Mesenchymal stem cell (in vitro differentiated cells and primary cell): Measurements from ENCODE around the gene SPOCD1.

Source experiments
- DNase-seq: peaks from one replicate; pipeline ENCODE4 v3.0.0-alpha.2; 2013
- H2AFZ ChIP-seq: one replicate; pipeline ENCODE4 v1.6.1; 2013; ENCODE audit warnings: low read depth, mild to moderate bottlenecking, control low read depth, inconsistent platforms, low read length, moderate library complexity
- H2AK5ac ChIP-seq: 2 replicates; pipeline ENCODE4 v1.6.1; 2013; ENCODE audit warnings: low read length, moderate library complexity, mild to moderate bottlenecking, inconsistent platforms; ENCODE audit not compliant: severe bottlenecking
- H2BK120ac ChIP-seq: one replicate; pipeline ENCODE4 v1.6.1; 2013; ENCODE audit warnings: low read depth, mild to moderate bottlenecking, inconsistent platforms, low read length, moderate library complexity
- H2BK12ac ChIP-seq, 2 experiments: one replicate each; pipeline ENCODE4 v1.6.1; 2013; ENCODE audit warnings: inconsistent platforms in 2 of 2, low read length in 2 of 2, mild to moderate bottlenecking in 2 of 2, moderate library complexity in 2 of 2, control low read depth in 1 of 2
- H2BK15ac ChIP-seq: one replicate; pipeline ENCODE4 v1.6.1; 2013; ENCODE audit warnings: mild to moderate bottlenecking, low read depth, inconsistent platforms; ENCODE audit not compliant: poor library complexity, severe bottlenecking
- H2BK5ac ChIP-seq: 2 replicates; pipeline ENCODE4 v1.6.1; 2013; ENCODE audit warnings: low read depth, mild to moderate bottlenecking, low read length, control low read depth, inconsistent platforms; ENCODE audit not compliant: poor library complexity, severe bottlenecking
- H3K14ac ChIP-seq, 2 experiments: one replicate each; pipeline ENCODE4 v1.6.1; 2013; ENCODE audit warnings: inconsistent platforms in 2 of 2, low read length in 2 of 2, control low read depth in 1 of 2, mild to moderate bottlenecking in 1 of 2, moderate library complexity in 1 of 2
- H3K18ac ChIP-seq, 2 experiments: one replicate each; pipeline ENCODE4 v1.6.1; 2013; ENCODE audit warnings: inconsistent platforms in 2 of 2, low read length in 2 of 2, control low read depth in 1 of 2, low read depth in 1 of 2, mild to moderate bottlenecking in 1 of 2
- H3K23ac ChIP-seq, 2 experiments: one replicate each; pipeline ENCODE4 v1.6.1; 2013; ENCODE audit warnings: inconsistent platforms in 2 of 2, low read length in 2 of 2, mild to moderate bottlenecking in 2 of 2, moderate library complexity in 2 of 2, control low read depth in 1 of 2
- H3K27ac ChIP-seq: 2 replicates; pipeline ENCODE4 v1.5.1; 2013; ENCODE audit warnings: mild to moderate bottlenecking, moderate library complexity, low read length, control low read depth, inconsistent platforms; ENCODE audit not compliant: poor library complexity, severe bottlenecking
- H3K27me3 ChIP-seq, 2 experiments: 2 replicates each; pipeline versions ENCODE4 v1.6.1 to v1.7.0; 2013; ENCODE audit warnings: low read length in 2 of 2, mild to moderate bottlenecking in 2 of 2, moderate library complexity in 2 of 2, control low read depth in 1 of 2, inconsistent platforms in 1 of 2; ENCODE audit not compliant: control insufficient read depth in 1 of 2, insufficient read depth in 1 of 2
- H3K36me3 ChIP-seq, 2 experiments: 2 replicates each; pipeline versions ENCODE4 v1.6.1 to v1.7.0; 2013; ENCODE audit warnings: low read length in 2 of 2, control low read depth in 1 of 2, inconsistent platforms in 1 of 2, low read depth in 1 of 2, mild to moderate bottlenecking in 1 of 2; ENCODE audit not compliant: insufficient read depth in 2 of 2, control insufficient read depth in 1 of 2
- H3K4ac ChIP-seq, 2 experiments: one replicate each; pipeline ENCODE4 v1.6.1; 2013; ENCODE audit warnings: inconsistent platforms in 2 of 2, low read length in 2 of 2, mild to moderate bottlenecking in 2 of 2, moderate library complexity in 2 of 2, control low read depth in 1 of 2, low read depth in 1 of 2
- H3K4me1 ChIP-seq: 2 replicates; pipeline ENCODE4 v1.6.1; 2013; ENCODE audit warnings: low read depth, low read length, control low read depth; ENCODE audit not compliant: control insufficient read depth, insufficient read depth
- H3K4me2 ChIP-seq: 2 replicates; pipeline ENCODE4 v1.6.1; 2013; ENCODE audit warnings: low read length, mild to moderate bottlenecking, inconsistent platforms; ENCODE audit not compliant: poor library complexity, severe bottlenecking
- H3K4me3 ChIP-seq, 2 experiments: 2 replicates each; pipeline versions ENCODE4 v1.5.1 to v1.7.0; 2013; ENCODE audit warnings: low read length in 2 of 2, mild to moderate bottlenecking in 2 of 2, control low read depth in 1 of 2, low read depth in 1 of 2; ENCODE audit not compliant: insufficient read depth in 1 of 2
- H3K79me1 ChIP-seq: replicated peaks from 2 replicates; pipeline ENCODE4 v1.6.1; 2013; ENCODE audit warnings: mild to moderate bottlenecking, control low read depth, low read length, inconsistent platforms; ENCODE audit not compliant: poor library complexity, severe bottlenecking
- H3K9ac ChIP-seq: 2 replicates; pipeline ENCODE4 v1.7.0; 2013; ENCODE audit warnings: mild to moderate bottlenecking, low read length, moderate library complexity
- H3K9me3 ChIP-seq: 2 replicates; pipeline ENCODE4 v1.7.0; 2013; ENCODE audit warnings: mild to moderate bottlenecking, low read length; ENCODE audit not compliant: control insufficient read depth
- H4K8ac ChIP-seq: one replicate; pipeline ENCODE4 v1.6.1; 2013; ENCODE audit warnings: inconsistent platforms, mild to moderate bottlenecking, low read length, moderate library complexity
- H4K91ac ChIP-seq: one replicate; pipeline ENCODE4 v1.6.1; 2013; ENCODE audit warnings: mild to moderate bottlenecking, low read length, inconsistent platforms
- WGBS: methylation state at CpG from one replicate; pipeline ENCODE4 v1.1.7; 2013; ENCODE audit warnings: mixed read lengths; 5-methylcytosine and 5-hydroxymethylcytosine counted together

SPOCD1 gene

GRCh38 chr1:31771891-31772668 lies 43.7 kb downstream of the SPOCD1 start:
- H2AK5ac ChIP-seq: no peak overlapping the region
- no peak overlapping the region for H3K4ac ChIP-seq
- H3K9ac ChIP-seq: peak overlapping the region; percentile 49
- peaks cover 41% of the 10 kb centered on the region for H3K4me1 ChIP-seq
- no peaks in the 10 kb centered on the region for H3K79me1 ChIP-seq
- H3K18ac ChIP-seq: no peak overlapping the region
- peak; percentile 49 for DNase-seq
- H3K27ac ChIP-seq: no peak overlapping the region
- no peak overlapping the region for H2AFZ ChIP-seq
- peak overlapping the region in 1 of 2 experiments; percentile 71 for H3K14ac ChIP-seq
- peak overlapping the region; percentile 2 to 76 for H3K4me3 ChIP-seq
- H3K23ac ChIP-seq: no peak overlapping the region
- no peak overlapping the region for H2BK15ac ChIP-seq
- no peak overlapping the region for H4K8ac ChIP-seq
- peaks cover 78 to 99% of the 10 kb centered on the region in 2 experiments for H3K27me3 ChIP-seq
- H4K91ac ChIP-seq: no peak overlapping the region
- H2BK120ac ChIP-seq: no peak overlapping the region
- no peaks in the 10 kb centered on the region for H3K9me3 ChIP-seq
- peaks cover 0 to 3% of the 10 kb centered on the region in 2 experiments for H3K36me3 ChIP-seq
- WGBS: 15% methylated on average over 68 of the region's 68 CpGs
- no peak overlapping the region for H2BK5ac ChIP-seq
- peak overlapping the region; percentile 73 for H3K4me2 ChIP-seq
- no peak overlapping the region for H2BK12ac ChIP-seq

DNA sequence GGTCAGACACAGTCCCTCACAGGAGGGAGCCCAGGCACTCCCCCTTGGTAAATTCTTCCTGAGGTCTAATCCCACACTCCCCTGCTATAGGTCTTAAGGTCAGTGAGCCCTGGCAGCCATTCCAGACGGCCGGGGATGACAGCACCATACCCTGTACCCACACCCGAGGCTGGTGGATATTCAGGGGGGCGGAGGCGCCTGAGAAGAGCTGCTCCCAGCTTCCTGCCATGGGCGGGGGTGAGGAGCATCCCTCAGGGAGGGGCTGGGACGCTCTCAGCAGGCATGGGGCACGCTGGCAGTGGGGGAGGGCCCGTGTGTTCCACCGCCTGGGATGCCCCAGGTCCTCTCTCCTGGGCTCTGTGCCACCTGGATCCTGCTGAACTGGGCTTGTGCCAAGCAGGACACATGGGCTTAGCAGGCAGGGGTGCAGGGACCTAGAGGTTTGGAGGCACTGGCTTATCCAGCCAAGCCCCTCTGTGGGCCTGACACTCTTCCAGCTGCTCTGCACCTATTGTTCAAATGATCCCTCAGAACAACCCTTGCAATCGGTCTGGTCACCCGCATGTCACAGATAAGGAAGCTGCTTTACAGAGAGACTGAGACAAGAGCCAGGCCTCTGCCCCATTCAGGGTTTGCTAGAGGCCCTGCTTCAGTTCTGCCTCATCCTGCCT lies 46.0 kb downstream of the SPOCD1 start:
- no peak overlapping the region for H4K91ac ChIP-seq
- H2BK5ac ChIP-seq: no peak overlapping the region
- no peak overlapping the region for H3K27ac ChIP-seq
- no peak overlapping the region for H2BK12ac ChIP-seq
- no peak overlapping the region for H3K18ac ChIP-seq
- H3K23ac ChIP-seq: no peak overlapping the region
- H2AK5ac ChIP-seq: no peak overlapping the region
- H3K4me2 ChIP-seq: no peak overlapping the region
- no peak overlapping the region for H4K8ac ChIP-seq
- H3K36me3 ChIP-seq: peaks cover 0 to 3% of the 10 kb centered on the region in 2 experiments
- no peaks in the 10 kb centered on the region for H3K79me1 ChIP-seq
- H2BK15ac ChIP-seq: no peak overlapping the region
- no peak overlapping the region for H3K9ac ChIP-seq
- no peak overlapping the region for H3K4ac ChIP-seq
- peaks cover 61% of the 10 kb centered on the region for H3K4me1 ChIP-seq
- H2AFZ ChIP-seq: no peak overlapping the region
- WGBS: 39% methylated on average over 12 of the region's 12 CpGs
- no peak overlapping the region for H3K4me3 ChIP-seq
- no peaks in the 10 kb centered on the region for H3K9me3 ChIP-seq
- DNase-seq: no peak
- H2BK120ac ChIP-seq: no peak overlapping the region
- peaks cover 61 to 93% of the 10 kb centered on the region in 2 experiments for H3K27me3 ChIP-seq
- peak overlapping the region in 1 of 2 experiments; percentile 44 for H3K14ac ChIP-seq

DNA sequence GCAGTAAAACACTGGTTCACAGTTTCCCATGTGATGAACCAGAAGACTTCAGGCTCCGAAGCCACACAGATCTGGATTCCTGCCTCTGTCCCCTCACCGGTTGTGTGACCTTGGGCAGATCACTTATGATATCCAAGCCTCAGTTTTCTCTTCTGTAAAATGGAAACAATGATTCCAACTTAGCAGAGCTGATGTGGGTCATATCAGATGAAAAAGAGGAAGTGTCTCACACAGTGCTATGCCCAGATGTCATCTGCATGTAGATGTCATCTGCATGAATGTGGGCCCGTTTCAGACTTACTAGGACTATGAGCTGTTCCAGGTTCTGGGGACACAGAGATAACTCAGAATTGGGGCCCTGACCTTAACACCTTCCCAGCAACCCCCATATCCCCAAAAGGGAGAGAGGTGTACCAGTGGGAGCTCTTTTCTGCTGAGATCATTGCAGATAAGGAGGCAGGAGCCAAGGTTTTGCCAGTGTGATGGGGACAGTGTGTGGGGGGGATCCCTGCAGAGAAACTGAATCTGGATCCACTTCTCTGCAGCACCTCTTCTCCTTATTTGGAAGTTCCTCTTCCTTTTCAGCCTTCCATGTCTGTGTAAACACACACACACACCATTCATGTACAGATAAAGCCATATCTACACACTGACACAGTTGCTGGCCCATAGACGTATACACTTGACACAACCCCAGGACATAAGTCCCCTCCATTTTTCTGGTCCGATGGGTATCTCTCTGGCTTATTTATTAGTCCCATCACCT lies 46.7 kb downstream of the SPOCD1 start:
- H3K23ac ChIP-seq: no peak overlapping the region
- H4K91ac ChIP-seq: no peak overlapping the region
- no peak overlapping the region for H3K4me3 ChIP-seq
- peaks cover 65% of the 10 kb centered on the region for H3K4me1 ChIP-seq
- no peak overlapping the region for H3K4me2 ChIP-seq
- DNase-seq: no peak
- no peak overlapping the region for H3K4ac ChIP-seq
- peaks cover 0 to 3% of the 10 kb centered on the region in 2 experiments for H3K36me3 ChIP-seq
- no peak overlapping the region for H2BK120ac ChIP-seq
- 75% methylated on average over 4 of the region's 5 CpGs for WGBS
- H3K9ac ChIP-seq: no peak overlapping the region
- H2AFZ ChIP-seq: no peak overlapping the region
- no peak overlapping the region for H3K14ac ChIP-seq
- H2AK5ac ChIP-seq: no peak overlapping the region
- H4K8ac ChIP-seq: no peak overlapping the region
- no peak overlapping the region for H2BK5ac ChIP-seq
- no peak overlapping the region for H3K27ac ChIP-seq
- H3K9me3 ChIP-seq: no peaks in the 10 kb centered on the region
- H2BK12ac ChIP-seq: no peak overlapping the region
- H2BK15ac ChIP-seq: no peak overlapping the region
- no peaks in the 10 kb centered on the region for H3K79me1 ChIP-seq
- H3K18ac ChIP-seq: no peak overlapping the region
- peaks cover 58 to 86% of the 10 kb centered on the region in 2 experiments for H3K27me3 ChIP-seq
